Measurements from ENCODE around the gene KDSR.

DNA sequence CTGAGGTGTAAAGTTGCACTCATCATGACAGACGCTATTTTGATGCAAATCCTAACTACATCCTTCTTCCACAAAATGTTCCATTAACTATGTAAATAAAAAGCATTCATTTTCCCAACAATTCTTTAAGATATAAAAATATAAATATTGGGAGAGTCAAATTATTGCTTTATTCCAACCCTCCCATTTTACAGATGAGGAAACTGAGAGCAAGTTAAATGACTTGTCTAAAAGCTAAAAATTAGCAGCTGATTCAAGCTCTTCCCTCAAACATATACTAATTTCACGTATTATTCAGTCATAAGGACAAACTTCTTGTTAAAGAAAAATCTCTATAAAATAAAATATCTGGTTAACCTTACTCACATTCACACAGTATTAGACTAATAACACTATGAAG is 16.8 kb downstream of the KDSR start:
- no peak for TF ChIP-seq POLR2A (IDR thresholded peaks at IDR 0.05)
- TF ChIP-seq, protein P1, sequence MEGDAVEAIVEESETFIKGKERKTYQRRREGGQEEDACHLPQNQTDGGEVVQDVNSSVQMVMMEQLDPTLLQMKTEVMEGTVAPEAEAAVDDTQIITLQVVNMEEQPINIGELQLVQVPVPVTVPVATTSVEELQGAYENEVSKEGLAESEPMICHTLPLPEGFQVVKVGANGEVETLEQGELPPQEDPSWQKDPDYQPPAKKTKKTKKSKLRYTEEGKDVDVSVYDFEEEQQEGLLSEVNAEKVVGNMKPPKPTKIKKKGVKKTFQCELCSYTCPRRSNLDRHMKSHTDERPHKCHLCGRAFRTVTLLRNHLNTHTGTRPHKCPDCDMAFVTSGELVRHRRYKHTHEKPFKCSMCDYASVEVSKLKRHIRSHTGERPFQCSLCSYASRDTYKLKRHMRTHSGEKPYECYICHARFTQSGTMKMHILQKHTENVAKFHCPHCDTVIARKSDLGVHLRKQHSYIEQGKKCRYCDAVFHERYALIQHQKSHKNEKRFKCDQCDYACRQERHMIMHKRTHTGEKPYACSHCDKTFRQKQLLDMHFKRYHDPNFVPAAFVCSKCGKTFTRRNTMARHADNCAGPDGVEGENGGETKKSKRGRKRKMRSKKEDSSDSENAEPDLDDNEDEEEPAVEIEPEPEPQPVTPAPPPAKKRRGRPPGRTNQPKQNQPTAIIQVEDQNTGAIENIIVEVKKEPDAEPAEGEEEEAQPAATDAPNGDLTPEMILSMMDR (IDR thresholded peaks at IDR 0.05), result no peak

All from body of pancreas (tissue), 4 donors.